ENCODE results near the gene LRRC61.
"Not testable (repeated sequence)": the region's sequence is repeated elsewhere in the genome, so short reads cannot be mapped to it uniquely, and the experiment has no call there.

The LRRC61 gene, protein sequence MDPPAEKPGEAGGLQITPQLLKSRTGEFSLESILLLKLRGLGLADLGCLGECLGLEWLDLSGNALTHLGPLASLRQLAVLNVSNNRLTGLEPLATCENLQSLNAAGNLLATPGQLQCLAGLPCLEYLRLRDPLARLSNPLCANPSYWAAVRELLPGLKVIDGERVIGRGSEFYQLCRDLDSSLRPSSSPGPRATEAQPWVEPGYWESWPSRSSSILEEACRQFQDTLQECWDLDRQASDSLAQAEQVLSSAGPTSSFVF

GRCh38 chr7:150322833-150323681 is at the start of gene LRRC61, which contains the start of gene ACTR3C:
Gene LRRC61 (plus strand): TSS chr7:150323355. CDS start chr7:150336862, 13,507 bp downstream.
Gene ACTR3C (minus strand): TSS chr7:150323545. CDS start chr7:150295296, 28,249 bp downstream.
- DNase-seq, result peak; percentile 59

GRCh38 chr7:150276132-150276695 is 46.9 kb upstream of the LRRC61 start:
- not testable (repeated sequence) for DNase-seq

DNA sequence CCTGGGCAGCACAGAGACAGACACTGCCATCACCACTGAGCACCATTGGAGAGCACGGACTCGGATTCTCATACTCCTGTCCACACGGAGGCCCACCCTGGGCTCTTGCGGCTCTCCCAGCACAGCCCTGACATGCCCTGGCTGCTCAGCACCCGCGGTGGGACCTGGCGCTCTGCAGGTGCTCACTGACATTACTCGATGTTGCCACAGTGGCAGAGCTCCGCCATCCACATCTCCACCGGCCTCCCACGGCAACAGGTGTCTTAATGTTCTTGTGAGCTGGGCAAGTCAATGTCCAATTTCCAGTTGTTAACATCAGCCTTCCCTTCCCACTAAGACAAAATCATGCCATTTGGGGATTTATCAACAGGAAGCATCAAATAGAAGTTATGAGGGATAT is 44.8 kb upstream of the LRRC61 start:
- not testable (repeated sequence) for DNase-seq

- DNase-seq, result not testable (repeated sequence)
Measured at GRCh38 chr7:150281681-150282403, 41.3 kb upstream of the LRRC61 start.

DNA sequence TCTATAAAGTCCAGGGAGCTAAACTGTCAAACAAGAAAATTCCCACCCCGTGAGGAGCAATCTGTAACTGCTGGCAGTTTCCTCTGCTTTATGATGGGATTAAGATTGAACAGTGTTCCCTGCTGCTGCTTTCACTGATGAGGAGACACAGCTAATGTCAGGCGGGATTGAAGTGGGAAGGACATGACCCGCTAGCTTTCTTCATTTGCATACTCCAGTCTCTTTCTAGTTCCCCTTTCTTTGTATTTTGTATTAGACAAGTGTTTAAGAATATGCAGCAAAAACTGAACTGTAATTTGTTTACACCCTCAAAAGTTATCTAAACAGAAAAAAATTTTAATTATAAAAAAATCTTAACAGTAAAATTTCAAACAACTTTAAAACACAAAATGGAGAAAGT is 40.0 kb upstream of the LRRC61 start:
- not testable (repeated sequence) for DNase-seq

GRCh38 chr7:150283608-150284007 is 39.5 kb upstream of the LRRC61 start:
- DNase-seq, result not testable (repeated sequence)

GRCh38 chr7:150285849-150286754 is 37.1 kb upstream of the LRRC61 start:
- peak; percentile 35 for DNase-seq

GRCh38 chr7:150287815-150288214 is 35.3 kb upstream of the LRRC61 start:
- not testable (repeated sequence) for DNase-seq

- DNase-seq, result not testable (repeated sequence)
Measured at GRCh38 chr7:150288816-150289215, 34.3 kb upstream of the LRRC61 start.

DNA sequence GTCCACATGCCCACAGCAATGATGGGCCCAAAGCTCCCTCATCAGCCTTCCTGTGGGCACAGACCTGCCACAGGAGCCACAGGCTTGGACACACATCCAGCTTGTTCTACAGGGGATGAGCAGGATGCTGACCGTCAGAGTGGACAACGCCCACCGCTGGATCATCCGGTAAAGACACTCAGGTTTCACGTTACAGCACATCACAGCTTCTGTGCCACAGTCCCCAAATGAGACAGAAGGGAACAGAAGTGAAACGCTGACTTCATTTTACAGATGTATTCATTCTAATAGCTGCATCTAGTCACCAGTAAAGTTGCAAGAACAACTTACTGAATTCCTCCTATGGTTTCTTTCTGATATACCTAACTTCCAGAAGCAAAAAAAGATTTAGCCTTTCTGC is 32.8 kb upstream of the LRRC61 start:
- DNase-seq, result not testable (repeated sequence)

DNA sequence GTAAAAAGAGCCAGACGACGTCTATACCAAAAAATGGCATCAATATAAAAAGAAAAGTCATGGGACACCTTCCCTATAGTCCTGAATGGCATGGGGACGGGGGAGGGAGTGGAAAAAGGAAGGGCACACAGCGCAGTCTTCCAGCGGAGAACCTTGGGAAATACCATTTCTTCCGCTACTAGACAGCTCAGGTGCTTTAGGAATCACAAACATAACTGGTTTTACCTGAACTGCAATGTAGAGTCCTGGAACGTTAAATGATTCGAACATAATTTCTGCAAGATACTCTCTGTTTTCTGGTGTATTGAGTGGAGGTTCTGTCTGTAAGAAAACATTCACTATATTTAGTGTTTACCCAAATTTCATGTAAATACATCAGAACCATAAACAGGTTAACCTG is 28.1 kb upstream of the LRRC61 start:
- DNase-seq, result not testable (repeated sequence)

DNA sequence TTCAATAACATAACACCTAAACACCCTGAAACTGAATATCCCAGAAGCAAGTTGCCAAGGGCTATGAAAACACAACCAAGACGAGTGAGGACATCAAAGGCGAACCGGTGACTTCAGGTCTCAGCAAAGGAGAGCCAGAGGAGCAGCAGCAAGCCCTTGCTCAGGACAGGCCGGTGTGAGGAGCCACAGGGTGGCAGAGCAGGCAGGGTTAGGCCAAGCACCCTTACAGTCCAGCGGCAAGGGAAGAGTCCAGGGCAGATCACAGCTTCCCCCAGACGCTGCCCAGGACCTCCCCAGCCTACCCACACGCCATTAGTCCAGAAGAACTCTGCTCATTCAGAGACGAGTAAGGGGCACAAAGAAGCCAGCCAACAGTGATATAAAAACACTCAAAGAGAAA is 27.5 kb upstream of the LRRC61 start:
- not testable (repeated sequence) for DNase-seq

- DNase-seq, result not testable (repeated sequence)
Measured at GRCh38 chr7:150296802-150297201, 26.4 kb upstream of the LRRC61 start.

- not testable (repeated sequence) for DNase-seq
Measured at GRCh38 chr7:150297978-150298377, 25.2 kb upstream of the LRRC61 start.

- not testable (repeated sequence) for DNase-seq
Measured at GRCh38 chr7:150302908-150303310, 20.2 kb upstream of the LRRC61 start.

DNA sequence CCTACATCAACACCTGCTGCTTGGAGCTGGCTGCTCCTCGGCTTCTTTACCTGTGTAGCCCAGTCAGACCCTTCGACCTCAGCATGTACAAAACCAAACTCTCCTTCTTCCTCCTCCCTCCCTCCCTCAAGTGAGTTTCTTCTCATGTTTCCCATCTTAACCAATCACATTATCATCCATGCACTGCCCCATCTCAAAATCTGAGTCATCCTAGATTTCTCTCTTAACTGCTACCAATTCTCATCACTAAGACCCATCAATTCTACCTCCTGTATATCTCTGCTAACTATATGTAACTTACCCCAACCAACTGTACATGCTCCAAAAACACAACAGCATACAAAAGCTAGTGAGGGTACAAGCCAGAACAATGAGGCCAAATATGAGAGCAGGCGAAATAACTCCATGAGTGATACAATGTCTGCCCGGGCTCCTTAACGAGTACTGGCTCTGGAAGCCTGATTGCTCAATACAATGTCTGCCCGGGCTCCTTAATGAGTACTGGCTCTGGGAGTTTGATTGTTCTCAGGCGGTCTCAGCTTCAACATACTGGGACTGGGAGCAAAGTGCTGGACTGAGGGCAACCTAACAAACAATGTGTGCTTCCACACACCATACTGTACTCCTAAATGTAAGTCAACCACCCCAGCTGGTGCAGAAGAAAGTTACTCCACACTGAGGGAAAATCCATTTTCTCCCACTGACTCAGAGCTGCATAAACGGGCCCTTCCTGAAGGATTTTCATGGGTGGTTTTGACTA is 18.5 kb upstream of the LRRC61 start:
- not testable (repeated sequence) for DNase-seq

- DNase-seq, result not testable (repeated sequence)
Measured at GRCh38 chr7:150305259-150305902, 17.8 kb upstream of the LRRC61 start.

DNA sequence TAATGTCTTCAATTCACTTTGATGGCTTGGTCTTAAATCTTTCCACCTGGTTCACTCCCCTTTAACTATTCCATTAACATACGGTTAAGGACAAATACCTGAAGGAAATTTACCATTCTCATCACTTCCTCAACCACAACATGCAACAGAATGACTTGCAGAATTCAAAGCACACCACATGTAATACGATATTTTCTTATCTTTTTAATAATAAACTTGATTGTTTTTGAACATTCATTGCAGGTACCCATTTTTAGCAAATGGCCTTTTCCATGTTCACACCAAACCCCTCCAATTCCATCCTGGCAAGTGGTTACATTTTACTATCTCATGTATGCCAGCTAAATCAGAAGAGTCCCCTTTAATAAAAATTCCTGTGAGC is 17.3 kb upstream of the LRRC61 start:
- DNase-seq, result not testable (repeated sequence)

DNA sequence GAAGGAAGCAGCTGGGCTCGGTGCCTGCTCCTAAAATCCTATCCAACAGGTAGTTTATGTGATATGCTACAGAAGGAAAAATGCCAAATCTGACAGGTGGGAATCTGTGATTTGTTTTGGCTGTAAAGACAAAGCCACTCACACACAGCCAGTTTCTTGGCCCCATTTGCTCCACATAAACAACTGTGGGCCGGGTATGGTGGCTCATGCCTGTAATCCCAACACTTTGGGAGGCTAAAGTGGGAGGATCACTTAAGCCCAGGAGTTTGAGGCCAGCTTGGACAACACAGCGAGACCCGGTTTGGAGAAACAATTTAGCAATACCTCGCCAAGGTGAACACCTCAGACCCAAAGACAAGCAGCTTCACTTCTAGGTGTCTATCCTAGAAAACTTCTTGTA is 16.8 kb upstream of the LRRC61 start:
- not testable (repeated sequence) for DNase-seq

DNA sequence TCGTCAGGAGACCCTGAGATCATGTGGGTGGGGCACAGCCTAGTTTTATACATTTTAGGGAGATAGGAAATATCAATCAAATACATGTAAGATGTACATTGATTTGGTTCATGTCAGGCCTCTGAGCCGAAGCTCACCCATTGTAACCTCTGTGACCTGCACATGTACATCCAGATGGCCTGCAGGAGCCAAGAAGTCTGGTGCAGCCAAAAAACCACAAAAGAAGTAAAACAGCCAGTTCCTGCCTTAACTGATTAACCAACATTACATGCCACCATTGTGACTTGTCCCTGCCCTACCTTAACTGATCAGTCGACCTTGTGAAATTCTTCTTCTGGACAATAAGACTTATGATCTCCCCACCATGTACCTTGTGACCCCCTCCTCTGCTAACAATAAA is 16.0 kb upstream of the LRRC61 start:
- no peak for DNase-seq
